SK-N-SH (cell line): ENCODE results near the gene DGKK. TPM values are rescaled to one million over a fixed set of nuclear protein-coding genes. Genes with fewer than 3 reads are reported as not detected.

ENCODE experiments used
- CTCF ChIA-PET: fragments of 300-600, 350-600 bp; formaldehyde crosslinking; extraction: SDS; loops from one replicate; lab custom pipeline; 2021; lab: Yijun Ruan, JAX
- POLR2A ChIA-PET: fragments of 350-600 bp; sonication (Branson Sonifier 250); formaldehyde crosslinking; extraction: SDS; loops from one replicate; lab custom pipeline; 2020; ENCODE audit warnings: antibody characterized with exemption, inconsistent platforms; lab: Yijun Ruan, JAX
- DNase-seq: peaks from one replicate; pipeline ENCODE4 v3.0.0; 2012
- H2AFZ ChIP-seq: fragments of 200-600 bp; sonication (generic); 2 replicates; pipeline ENCODE4 v1.8.1; 2016; ENCODE audit warnings: antibody characterized with exemption, mild to moderate bottlenecking, low read depth
- H3F3A ChIP-seq: fragments of 200-600 bp; sonication (generic); replicated peaks from 2 replicates; pipeline ENCODE3; 2016; ENCODE audit warnings: antibody characterized with exemption, mild to moderate bottlenecking; ENCODE audit not compliant: insufficient read depth
- H3K27ac ChIP-seq, 2 experiments: fragments of 200-500 bp in 1 of 2; fragments of 200-600 bp in 1 of 2; sonication (Bioruptor generic) in 1 of 2; sonication (generic), shearing (Covaris generic) in 1 of 2; 2 replicates each; pipeline versions ENCODE4 v1.5.1 to v1.6.1; 2014 to 2016; ENCODE audit warnings: low read depth in 2 of 2, inconsistent platforms in 1 of 2, low read length in 1 of 2, mild to moderate bottlenecking in 1 of 2, mixed read lengths in 1 of 2
- H3K27me3 ChIP-seq: fragments of 200-600 bp; sonication (generic), shearing (Covaris generic); 2 replicates; pipeline ENCODE4 v1.6.1; 2016; ENCODE audit warnings: mixed run types; ENCODE audit not compliant: insufficient read depth
- H3K36me3 ChIP-seq, 2 experiments: fragments of 200-500 bp in 1 of 2; fragments of 200-600 bp in 1 of 2; sonication (Bioruptor generic) in 1 of 2; sonication (generic) in 1 of 2; replicated peaks in 1 of 2; 2 replicates each; pipeline versions ENCODE3 to v1.5.1; 2014 to 2016; ENCODE audit warnings: low read length in 1 of 2, mild to moderate bottlenecking in 1 of 2; ENCODE audit not compliant: insufficient read depth in 2 of 2, control insufficient read depth in 1 of 2
- H3K4me1 ChIP-seq, 2 experiments: fragments of 200-500 bp in 1 of 2; fragments of 200-600 bp in 1 of 2; sonication (Bioruptor generic) in 1 of 2; sonication (generic), shearing (Covaris generic) in 1 of 2; 2 replicates each; pipeline versions ENCODE4 v1.5.1 to v1.6.1; 2014 to 2016; ENCODE audit warnings: low read depth in 1 of 2, low read length in 1 of 2, mixed run types in 1 of 2; ENCODE audit not compliant: insufficient read depth in 2 of 2, control insufficient read depth in 1 of 2
- H3K4me2 ChIP-seq: fragments of 200-600 bp; sonication (generic), shearing (Covaris generic); 2 replicates; pipeline ENCODE4 v1.6.1; 2017; ENCODE audit warnings: mixed run types
- H3K4me3 ChIP-seq, 2 experiments: fragments of 200-500 bp in 1 of 2; fragments of 200-600 bp in 1 of 2; sonication (Bioruptor generic) in 1 of 2; sonication (generic), shearing (Covaris generic) in 1 of 2; 2 replicates each; pipeline versions ENCODE4 v1.5.1 to v1.8.1; 2014 to 2016; ENCODE audit warnings: low read depth in 2 of 2, inconsistent platforms in 1 of 2, low read length in 1 of 2, mild to moderate bottlenecking in 1 of 2, mixed read lengths in 1 of 2, moderate library complexity in 1 of 2
- H3K79me2 ChIP-seq: fragments of 200-600 bp; sonication (generic); 2 replicates; pipeline ENCODE4 v1.8.1; 2017; ENCODE audit warnings: mild to moderate bottlenecking; ENCODE audit not compliant: insufficient read depth
- H3K9ac ChIP-seq: fragments of 200-600 bp; sonication (generic); 2 replicates; pipeline ENCODE4 v1.6.1; 2017; ENCODE audit warnings: mixed run types
- H3K9me2 ChIP-seq: fragments of 200-600 bp; sonication (generic); 2 replicates; pipeline ENCODE4 v1.6.1; 2017; ENCODE audit warnings: mixed run types
- H3K9me3 ChIP-seq: fragments of 200-600 bp; sonication (generic); 2 replicates; pipeline ENCODE4 v1.6.1; 2017; ENCODE audit warnings: mixed run types, mild to moderate bottlenecking, moderate library complexity
- H4K20me1 ChIP-seq: fragments of 200-600 bp; sonication (generic); 2 replicates; pipeline ENCODE4 v1.6.1; 2017; ENCODE audit warnings: mild to moderate bottlenecking, mixed run types; ENCODE audit not compliant: insufficient read depth
- CHD2 ChIP-seq: fragments of 150-350 bp; IDR thresholded peaks from 2 replicates; pipeline ENCODE4 v1.6.1; 2018; ENCODE audit warnings: low read length; ENCODE audit not compliant: partially characterized antibody
- ELF1 ChIP-seq: IDR thresholded peaks from 2 replicates; pipeline ENCODE4 v1.4.0; 2012
- EP300 ChIP-seq, 2 experiments: IDR thresholded peaks; 2 replicates each; pipeline versions ENCODE4 v1.4.0 to v1.6.1; 2012; ENCODE audit warnings: borderline replicate concordance in 1 of 2, low read depth in 1 of 2, low read length in 1 of 2
- EZH2phosphoT487 ChIP-seq: fragments of 200-600 bp; sonication (generic); IDR thresholded peaks from 2 replicates; pipeline ENCODE4 v1.6.1; 2017; ENCODE audit warnings: low read depth, mixed run types, mild to moderate bottlenecking, antibody characterized with exemption, moderate library complexity, borderline replicate concordance
- GABPA ChIP-seq: IDR thresholded peaks from 2 replicates; pipeline ENCODE4 v1.4.0; 2012; ENCODE audit warnings: low read depth, mild to moderate bottlenecking
- MEF2A ChIP-seq: IDR thresholded peaks from 2 replicates; pipeline ENCODE4 v1.4.0; 2012; ENCODE audit warnings: low read depth, borderline replicate concordance
- MXI1 ChIP-seq: IDR thresholded peaks from 2 replicates; pipeline ENCODE4 v1.6.1; 2012; ENCODE audit warnings: mild to moderate bottlenecking, low read depth, low read length, improper control_type of control experiment
- NFIC ChIP-seq: IDR thresholded peaks from 2 replicates; pipeline ENCODE4 v1.4.0; 2012; ENCODE audit warnings: borderline replicate concordance
- NRF1 ChIP-seq: IDR thresholded peaks from 2 replicates; pipeline ENCODE4 v1.6.1; 2012; ENCODE audit warnings: low read depth, mild to moderate bottlenecking, low read length
- POLR2AphosphoS5 ChIP-seq: IDR thresholded peaks from 2 replicates; pipeline ENCODE4 v1.6.1; 2012; ENCODE audit warnings: low read depth, low read length
- RCOR1 ChIP-seq: fragments of 150-350 bp; IDR thresholded peaks from 2 replicates; pipeline ENCODE4 v1.6.1; 2017; ENCODE audit warnings: antibody characterized with exemption, low read length
- SMC3 ChIP-seq: IDR thresholded peaks from 2 replicates; pipeline ENCODE4 v1.6.1; 2012; ENCODE audit warnings: low read depth, low read length, improper control_type of control experiment
- TCF12 ChIP-seq: IDR thresholded peaks from 2 replicates; pipeline ENCODE4 v1.4.0; 2012
- WGBS: methylation state at CpG from one replicate; pipeline ENCODE4 v1.1.6; 2017; ENCODE audit warnings: low lambda C conversion rate; 5-methylcytosine and 5-hydroxymethylcytosine counted together
- polyA plus RNA-seq, 3 experiments: library from polyadenylated mRNA; depleted of rRNA; stranded (reverse); fragments of >200 nt; gene quantifications; 2 replicates each; pipeline ENCODE4 v1.2.3, GENCODE V29; 2012
- TF ChIP-seq, protein P1 (sequence below): IDR thresholded peaks from 2 replicates; pipeline ENCODE4 v1.4.0; 2012; ENCODE audit warnings: low read depth, borderline replicate concordance
- TF ChIP-seq, protein P2 (sequence below): fragments of 150-350 bp; IDR thresholded peaks from 2 replicates; pipeline ENCODE4 v1.6.1; 2016; ENCODE audit warnings: mild to moderate bottlenecking, low read depth, low read length
- TF ChIP-seq, protein P3 (sequence below): IDR thresholded peaks from 2 replicates; pipeline ENCODE4 v1.6.1; 2012; ENCODE audit warnings: mild to moderate bottlenecking, low read depth, low read length, moderate library complexity
- TF ChIP-seq, protein P4 (sequence below): IDR thresholded peaks from 2 replicates; pipeline ENCODE4; 2012

DGKK gene
- polyA plus RNA-seq, 1 of the 3 experiments (the other 2 are of a cell fraction): 0.02 TPM

DNA sequence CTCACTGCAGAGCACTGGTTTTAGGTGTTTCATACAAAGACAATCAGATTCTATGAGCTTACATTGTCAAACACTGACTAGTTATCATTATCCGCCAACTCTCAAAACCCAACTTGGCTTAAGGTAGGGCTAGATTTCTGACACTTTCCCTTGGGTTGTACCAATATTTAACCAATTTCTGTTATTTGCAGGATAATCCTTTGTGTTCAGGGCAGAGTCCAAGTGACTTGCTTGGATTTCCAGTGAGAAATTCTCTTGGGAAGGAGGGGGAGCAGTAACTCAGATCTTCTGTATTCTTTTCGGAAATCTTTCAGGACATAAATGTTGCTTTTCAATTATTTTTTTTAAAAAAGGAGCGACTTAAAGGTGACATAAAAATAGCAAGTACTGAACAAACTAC lies 23.1 kb downstream of the DGKK start:
- Histone ChIP-seq H4K20me1 (no peaks in the 10 kb centered on the region), H3K9ac (no peak overlapping the region), H3K79me2 (no peaks in the 10 kb centered on the region), H3K4me2 (no peak overlapping the region), H2AFZ (no peak overlapping the region), H3K27me3 (no peaks in the 10 kb centered on the region), H3K4me1 (no peaks in the 10 kb centered on the region), H3K36me3 (no peaks in the 10 kb centered on the region), H3K9me3 (no peaks in the 10 kb centered on the region), H3K9me2 (no peaks in the 10 kb centered on the region), H3K4me3 (no peak overlapping the region), H3F3A (no peaks in the 10 kb centered on the region), H3K27ac (no peak overlapping the region)
- ChIA-PET CTCF (no interaction called here), POLR2A (no interaction called here)
- 39% methylated on average over 3 of the region's 3 CpGs for WGBS
- TF ChIP-seq, protein P1, sequence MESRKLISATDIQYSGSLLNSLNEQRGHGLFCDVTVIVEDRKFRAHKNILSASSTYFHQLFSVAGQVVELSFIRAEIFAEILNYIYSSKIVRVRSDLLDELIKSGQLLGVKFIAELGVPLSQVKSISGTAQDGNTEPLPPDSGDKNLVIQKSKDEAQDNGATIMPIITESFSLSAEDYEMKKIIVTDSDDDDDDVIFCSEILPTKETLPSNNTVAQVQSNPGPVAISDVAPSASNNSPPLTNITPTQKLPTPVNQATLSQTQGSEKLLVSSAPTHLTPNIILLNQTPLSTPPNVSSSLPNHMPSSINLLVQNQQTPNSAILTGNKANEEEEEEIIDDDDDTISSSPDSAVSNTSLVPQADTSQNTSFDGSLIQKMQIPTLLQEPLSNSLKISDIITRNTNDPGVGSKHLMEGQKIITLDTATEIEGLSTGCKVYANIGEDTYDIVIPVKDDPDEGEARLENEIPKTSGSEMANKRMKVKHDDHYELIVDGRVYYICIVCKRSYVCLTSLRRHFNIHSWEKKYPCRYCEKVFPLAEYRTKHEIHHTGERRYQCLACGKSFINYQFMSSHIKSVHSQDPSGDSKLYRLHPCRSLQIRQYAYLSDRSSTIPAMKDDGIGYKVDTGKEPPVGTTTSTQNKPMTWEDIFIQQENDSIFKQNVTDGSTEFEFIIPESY: no peak
- TF ChIP-seq TCF12: no peak
- TF ChIP-seq, protein P2, sequence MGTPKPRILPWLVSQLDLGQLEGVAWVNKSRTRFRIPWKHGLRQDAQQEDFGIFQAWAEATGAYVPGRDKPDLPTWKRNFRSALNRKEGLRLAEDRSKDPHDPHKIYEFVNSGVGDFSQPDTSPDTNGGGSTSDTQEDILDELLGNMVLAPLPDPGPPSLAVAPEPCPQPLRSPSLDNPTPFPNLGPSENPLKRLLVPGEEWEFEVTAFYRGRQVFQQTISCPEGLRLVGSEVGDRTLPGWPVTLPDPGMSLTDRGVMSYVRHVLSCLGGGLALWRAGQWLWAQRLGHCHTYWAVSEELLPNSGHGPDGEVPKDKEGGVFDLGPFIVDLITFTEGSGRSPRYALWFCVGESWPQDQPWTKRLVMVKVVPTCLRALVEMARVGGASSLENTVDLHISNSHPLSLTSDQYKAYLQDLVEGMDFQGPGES: no peak
- TF ChIP-seq, protein P3, sequence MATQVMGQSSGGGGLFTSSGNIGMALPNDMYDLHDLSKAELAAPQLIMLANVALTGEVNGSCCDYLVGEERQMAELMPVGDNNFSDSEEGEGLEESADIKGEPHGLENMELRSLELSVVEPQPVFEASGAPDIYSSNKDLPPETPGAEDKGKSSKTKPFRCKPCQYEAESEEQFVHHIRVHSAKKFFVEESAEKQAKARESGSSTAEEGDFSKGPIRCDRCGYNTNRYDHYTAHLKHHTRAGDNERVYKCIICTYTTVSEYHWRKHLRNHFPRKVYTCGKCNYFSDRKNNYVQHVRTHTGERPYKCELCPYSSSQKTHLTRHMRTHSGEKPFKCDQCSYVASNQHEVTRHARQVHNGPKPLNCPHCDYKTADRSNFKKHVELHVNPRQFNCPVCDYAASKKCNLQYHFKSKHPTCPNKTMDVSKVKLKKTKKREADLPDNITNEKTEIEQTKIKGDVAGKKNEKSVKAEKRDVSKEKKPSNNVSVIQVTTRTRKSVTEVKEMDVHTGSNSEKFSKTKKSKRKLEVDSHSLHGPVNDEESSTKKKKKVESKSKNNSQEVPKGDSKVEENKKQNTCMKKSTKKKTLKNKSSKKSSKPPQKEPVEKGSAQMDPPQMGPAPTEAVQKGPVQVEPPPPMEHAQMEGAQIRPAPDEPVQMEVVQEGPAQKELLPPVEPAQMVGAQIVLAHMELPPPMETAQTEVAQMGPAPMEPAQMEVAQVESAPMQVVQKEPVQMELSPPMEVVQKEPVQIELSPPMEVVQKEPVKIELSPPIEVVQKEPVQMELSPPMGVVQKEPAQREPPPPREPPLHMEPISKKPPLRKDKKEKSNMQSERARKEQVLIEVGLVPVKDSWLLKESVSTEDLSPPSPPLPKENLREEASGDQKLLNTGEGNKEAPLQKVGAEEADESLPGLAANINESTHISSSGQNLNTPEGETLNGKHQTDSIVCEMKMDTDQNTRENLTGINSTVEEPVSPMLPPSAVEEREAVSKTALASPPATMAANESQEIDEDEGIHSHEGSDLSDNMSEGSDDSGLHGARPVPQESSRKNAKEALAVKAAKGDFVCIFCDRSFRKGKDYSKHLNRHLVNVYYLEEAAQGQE: no peak
- no peak for DNase-seq

DNA sequence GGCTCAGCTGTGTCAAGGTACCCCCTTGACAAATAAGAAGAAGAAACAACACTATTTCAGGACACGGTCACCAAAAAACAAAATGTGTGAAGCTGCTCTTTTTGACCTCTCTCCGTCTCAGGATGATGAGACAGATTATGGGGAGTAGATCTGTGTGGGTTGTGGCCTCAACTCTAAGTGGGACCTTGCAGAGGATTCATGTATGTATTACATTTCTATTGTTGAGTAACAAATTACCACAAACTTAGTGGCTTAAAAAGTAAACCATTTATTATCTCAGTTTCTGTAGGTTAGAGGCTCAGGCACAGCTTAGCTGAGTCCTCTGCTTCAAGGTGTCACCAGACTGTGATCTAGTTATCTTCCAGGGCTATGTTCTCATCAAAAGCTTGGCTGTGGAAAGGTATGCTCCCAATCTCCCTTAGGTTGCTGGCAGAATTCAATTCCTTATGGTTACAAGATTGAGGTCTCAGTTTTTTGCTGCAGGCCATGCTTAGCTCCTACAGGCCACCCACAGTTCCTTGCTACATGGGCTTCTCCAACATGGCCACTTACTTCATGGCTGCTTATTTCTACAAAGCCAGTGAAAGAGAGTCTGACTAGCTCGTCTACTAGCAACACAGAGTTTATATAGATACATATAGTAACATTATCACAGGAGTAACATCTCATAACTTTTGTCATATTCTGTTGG lies 28.1 kb downstream of the DGKK start:
- POLR2A ChIA-PET: no interaction called here
- TF ChIP-seq MXI1 (no peak), ELF1 (no peak), NFIC (no peak), EP300 (IDR thresholded peaks at IDR 0.05; ENCODE audit: borderline replicate concordance in 1 of 2, low read depth in 1 of 2, low read length in 1 of 2) (no peak), MEF2A (no peak), CHD2 (no peak), GABPA (no peak), EZH2phosphoT487 (no peak), SMC3 (no peak), RCOR1 (no peak), POLR2AphosphoS5 (no peak), TCF12 (no peak), NRF1 (no peak)
- TF ChIP-seq, protein P4, sequence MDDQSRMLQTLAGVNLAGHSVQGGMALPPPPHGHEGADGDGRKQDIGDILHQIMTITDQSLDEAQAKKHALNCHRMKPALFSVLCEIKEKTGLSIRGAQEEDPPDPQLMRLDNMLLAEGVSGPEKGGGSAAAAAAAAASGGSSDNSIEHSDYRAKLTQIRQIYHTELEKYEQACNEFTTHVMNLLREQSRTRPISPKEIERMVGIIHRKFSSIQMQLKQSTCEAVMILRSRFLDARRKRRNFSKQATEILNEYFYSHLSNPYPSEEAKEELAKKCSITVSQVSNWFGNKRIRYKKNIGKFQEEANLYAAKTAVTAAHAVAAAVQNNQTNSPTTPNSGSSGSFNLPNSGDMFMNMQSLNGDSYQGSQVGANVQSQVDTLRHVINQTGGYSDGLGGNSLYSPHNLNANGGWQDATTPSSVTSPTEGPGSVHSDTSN: no peak
- TF ChIP-seq, protein P1: no peak
- H3K9me3 ChIP-seq: no peaks in the 10 kb centered on the region
- H3K27ac ChIP-seq: no peak overlapping the region
- H2AFZ ChIP-seq: no peak overlapping the region
- H3F3A ChIP-seq: no peaks in the 10 kb centered on the region
- H3K4me2 ChIP-seq: no peak overlapping the region
- CTCF ChIA-PET: interaction anchor here (1.0 kb wide), 1 partner anchor 12 kb away, joined by 3 read pairs; no protein-coding TSS in a partner anchor
- no peaks in the 10 kb centered on the region for H3K79me2 ChIP-seq
- no peaks in the 10 kb centered on the region for H3K9me2 ChIP-seq
- no peaks in the 10 kb centered on the region for H3K36me3 ChIP-seq
- H4K20me1 ChIP-seq: no peaks in the 10 kb centered on the region
- H3K27me3 ChIP-seq: no peaks in the 10 kb centered on the region
- no peak overlapping the region for H3K4me3 ChIP-seq
- H3K4me1 ChIP-seq: no peaks in the 10 kb centered on the region
- H3K9ac ChIP-seq: no peak overlapping the region
- 10% methylated on average over 3 of the region's 3 CpGs for WGBS
- DNase-seq: no peak
